ENCODE results near the gene ZBTB49. TPM values are rescaled to one million over a fixed set of nuclear protein-coding genes. Genes with fewer than 3 reads are reported as not detected.
A peak's percentile ranks its signal among the peaks of the same experiment; 100 is the strongest.

Gene ZBTB49
- total RNA-seq, 1 donor from 2014 or later: 9.7 TPM

DNA sequence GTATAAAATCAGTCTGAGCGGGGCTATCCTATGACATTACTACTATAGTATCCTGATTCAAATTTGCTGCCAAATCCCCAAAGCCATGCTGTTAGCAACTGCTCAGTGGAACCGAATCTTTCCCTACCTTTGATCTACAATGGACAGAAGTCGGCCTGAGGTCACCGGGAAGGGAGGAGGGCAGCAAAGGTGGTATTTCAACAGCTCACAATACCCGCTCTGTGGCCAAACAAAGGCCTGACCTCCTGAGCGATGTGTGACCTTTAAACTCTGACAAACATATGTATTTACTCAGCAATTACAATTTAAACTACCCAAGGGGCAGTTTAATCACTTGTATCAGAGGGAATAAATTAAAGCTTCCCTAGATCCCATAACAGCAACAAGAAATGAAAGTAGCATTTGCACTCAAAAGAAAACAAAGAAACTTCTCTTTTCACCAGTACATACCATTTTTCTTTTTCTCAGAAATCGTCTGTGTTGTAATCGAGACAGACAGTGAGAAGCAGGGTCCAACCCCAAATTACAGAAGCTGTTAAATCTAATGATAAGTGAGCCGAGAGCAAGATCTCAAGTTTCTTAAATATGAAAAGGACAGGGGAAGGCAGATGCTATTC, 30.5 kb upstream of the ZBTB49 start:
- Mint-ChIP-seq H3K4me3 (peak overlapping the region; percentile 54), H3K27ac (peak overlapping the region; percentile 33), H3K9me3 (no peaks in the 10 kb centered on the region), H3K36me3 (no peaks in the 10 kb centered on the region), H3K27me3 (peaks cover 11% of the 10 kb centered on the region), H3K4me1 (ENCODE audit: unreplicated experiment) (peaks cover 14% of the 10 kb centered on the region)
- DNase-seq (ENCODE audit: extremely low spot score, unreplicated experiment): no peak
- TF ChIP-seq, protein P1, sequence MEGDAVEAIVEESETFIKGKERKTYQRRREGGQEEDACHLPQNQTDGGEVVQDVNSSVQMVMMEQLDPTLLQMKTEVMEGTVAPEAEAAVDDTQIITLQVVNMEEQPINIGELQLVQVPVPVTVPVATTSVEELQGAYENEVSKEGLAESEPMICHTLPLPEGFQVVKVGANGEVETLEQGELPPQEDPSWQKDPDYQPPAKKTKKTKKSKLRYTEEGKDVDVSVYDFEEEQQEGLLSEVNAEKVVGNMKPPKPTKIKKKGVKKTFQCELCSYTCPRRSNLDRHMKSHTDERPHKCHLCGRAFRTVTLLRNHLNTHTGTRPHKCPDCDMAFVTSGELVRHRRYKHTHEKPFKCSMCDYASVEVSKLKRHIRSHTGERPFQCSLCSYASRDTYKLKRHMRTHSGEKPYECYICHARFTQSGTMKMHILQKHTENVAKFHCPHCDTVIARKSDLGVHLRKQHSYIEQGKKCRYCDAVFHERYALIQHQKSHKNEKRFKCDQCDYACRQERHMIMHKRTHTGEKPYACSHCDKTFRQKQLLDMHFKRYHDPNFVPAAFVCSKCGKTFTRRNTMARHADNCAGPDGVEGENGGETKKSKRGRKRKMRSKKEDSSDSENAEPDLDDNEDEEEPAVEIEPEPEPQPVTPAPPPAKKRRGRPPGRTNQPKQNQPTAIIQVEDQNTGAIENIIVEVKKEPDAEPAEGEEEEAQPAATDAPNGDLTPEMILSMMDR (conservative IDR thresholded peaks at IDR 0.05): no peak

DNA sequence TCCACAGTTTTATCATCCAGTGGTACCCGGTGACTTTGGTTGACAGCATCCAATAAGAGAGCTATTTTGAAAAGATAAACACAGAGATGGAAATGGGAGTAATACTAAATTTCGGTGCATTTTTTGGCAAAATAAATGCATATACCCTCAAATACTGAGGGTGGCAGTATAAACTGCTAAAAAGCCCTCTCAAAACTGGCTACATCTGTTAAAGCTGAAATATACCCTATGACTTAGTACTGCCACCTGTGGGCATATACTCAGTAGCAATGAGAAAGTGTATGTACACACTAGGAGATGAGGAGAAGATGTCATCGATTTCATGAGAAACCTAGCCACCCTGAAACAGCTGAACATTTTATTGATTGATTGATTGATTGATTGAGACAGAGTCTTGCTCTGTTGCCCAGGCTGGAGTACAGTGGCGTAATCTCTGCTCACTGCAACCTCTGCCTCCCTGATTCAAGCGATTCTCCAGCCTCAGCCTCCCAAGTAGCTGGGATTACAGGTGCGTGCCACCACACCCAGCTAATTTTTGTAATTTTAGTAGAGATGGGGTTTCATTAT, 29.8 kb upstream of the ZBTB49 start:
- H3K27ac Mint-ChIP-seq: no peak overlapping the region
- H3K27me3 Mint-ChIP-seq: peaks cover 7% of the 10 kb centered on the region

DNA sequence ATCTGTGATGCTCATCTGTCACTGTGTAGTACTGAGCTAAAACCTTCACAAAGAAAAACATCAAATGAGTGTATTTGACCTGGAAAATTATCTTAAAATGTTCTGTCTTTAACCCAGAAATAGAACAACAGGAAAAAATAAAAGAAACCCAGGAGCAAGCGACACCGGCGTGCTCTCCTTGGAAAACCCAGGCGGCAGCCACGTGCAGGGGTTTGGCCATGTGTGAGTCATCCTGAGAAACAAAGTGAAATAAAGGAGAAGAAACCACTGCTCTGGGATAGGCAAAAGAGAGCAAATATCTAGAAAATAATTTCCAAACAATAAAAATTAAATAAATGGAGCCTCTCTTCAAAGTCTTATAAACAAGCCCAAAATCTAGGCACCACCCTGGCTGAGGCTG, 22.1 kb upstream of the ZBTB49 start:
- no peak for DNase-seq (ENCODE audit: extremely low spot score, unreplicated experiment)
- Mint-ChIP-seq H3K4me1 (ENCODE audit: unreplicated experiment) (no peaks in the 10 kb centered on the region), H3K27me3 (no peaks in the 10 kb centered on the region), H3K36me3 (peaks cover 4% of the 10 kb centered on the region), H3K27ac (no peak overlapping the region), H3K4me3 (no peak overlapping the region), H3K9me3 (no peaks in the 10 kb centered on the region)
- TF ChIP-seq, protein P1 (conservative IDR thresholded peaks at IDR 0.05): no peak

More for the DNA sequence above, 29.8 kb upstream of the ZBTB49 start:
- Mint-ChIP-seq H3K4me1 (ENCODE audit: unreplicated experiment) (peaks cover 14% of the 10 kb centered on the region), H3K36me3 (no peaks in the 10 kb centered on the region), H3K9me3 (no peaks in the 10 kb centered on the region), H3K4me3 (no peak overlapping the region)
- no peak for DNase-seq (ENCODE audit: extremely low spot score, unreplicated experiment)
- TF ChIP-seq, protein P1 (conservative IDR thresholded peaks at IDR 0.05): peak; percentile 61

DNA sequence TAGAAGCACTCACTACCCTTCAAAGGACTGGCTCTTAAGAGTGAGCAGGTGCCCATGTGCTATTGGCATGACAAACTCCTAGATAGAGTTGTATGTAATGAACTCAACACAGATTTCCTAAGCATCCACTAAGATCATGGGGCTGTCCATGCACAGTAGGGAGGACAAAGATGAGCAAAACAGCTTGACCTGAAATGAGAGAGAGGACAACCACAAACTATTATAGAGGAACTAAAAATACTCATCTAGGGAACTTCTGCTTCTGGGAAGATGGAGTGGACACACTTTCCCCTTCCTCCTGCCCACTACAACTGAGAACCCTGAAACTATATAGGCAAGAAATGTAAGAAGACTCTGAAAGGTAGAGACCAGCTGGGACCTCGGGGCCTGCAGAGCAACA, 21.3 kb upstream of the ZBTB49 start:
- H3K4me1 Mint-ChIP-seq (ENCODE audit: unreplicated experiment): no peaks in the 10 kb centered on the region
- H3K36me3 Mint-ChIP-seq: peaks cover 4% of the 10 kb centered on the region
- no peak overlapping the region for H3K4me3 Mint-ChIP-seq
- no peak for DNase-seq (ENCODE audit: extremely low spot score, unreplicated experiment)
- no peak overlapping the region for H3K27ac Mint-ChIP-seq
- TF ChIP-seq, protein P1 (conservative IDR thresholded peaks at IDR 0.05): no peak
- no peaks in the 10 kb centered on the region for H3K27me3 Mint-ChIP-seq
- no peaks in the 10 kb centered on the region for H3K9me3 Mint-ChIP-seq

DNA sequence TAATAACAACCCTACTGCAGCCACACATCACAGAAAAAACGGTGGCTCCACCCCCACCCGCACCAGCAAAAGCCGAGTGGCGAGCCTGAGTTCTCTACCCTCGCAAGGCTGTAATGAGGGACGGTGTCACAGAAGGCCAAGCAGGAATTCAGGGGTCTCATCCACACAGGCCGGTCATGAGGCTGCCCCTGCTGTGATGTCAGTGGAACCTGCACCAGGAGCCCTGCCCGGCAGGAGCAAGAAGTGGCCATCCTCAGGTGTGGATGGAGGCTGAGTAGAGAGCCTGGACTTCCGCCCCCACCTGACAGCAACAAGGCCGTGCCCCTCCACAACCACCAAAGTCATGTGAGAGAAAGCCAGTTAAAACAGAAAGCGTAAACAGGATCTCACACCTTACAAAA, 20.7 kb upstream of the ZBTB49 start:
- no peak overlapping the region for H3K4me3 Mint-ChIP-seq
- TF ChIP-seq, protein P1 (conservative IDR thresholded peaks at IDR 0.05): no peak
- H3K27me3 Mint-ChIP-seq: no peaks in the 10 kb centered on the region
- H3K27ac Mint-ChIP-seq: no peak overlapping the region
- H3K36me3 Mint-ChIP-seq: peaks cover 7% of the 10 kb centered on the region
- DNase-seq (ENCODE audit: extremely low spot score, unreplicated experiment): no peak
- no peaks in the 10 kb centered on the region for H3K9me3 Mint-ChIP-seq
- H3K4me1 Mint-ChIP-seq (ENCODE audit: unreplicated experiment): no peaks in the 10 kb centered on the region

Data from type B pancreatic cell (in vitro differentiated cells).